B cell (primary cell): ENCODE data around the gene POT1.

Experiments
- CTCF ChIP-seq: fragments of 200-600 bp; IDR thresholded peaks from one replicate; pipeline ENCODE4 v1.8.0; 2022; ENCODE audit warnings: antibody characterized with exemption, mild to moderate bottlenecking
- EZH2 ChIP-seq: IDR thresholded peaks from 2 replicates; pipeline ENCODE4 v1.6.1; 2012; ENCODE audit warnings: borderline replicate concordance, low read depth, mild to moderate bottlenecking, moderate library complexity, low read length; ENCODE audit not compliant: insufficient read depth, poor library complexity, severe bottlenecking

GRCh38 chr7:124919841-124920240 is 9.8 kb downstream of the POT1 start:
- TF ChIP-seq CTCF (no peak), EZH2 (no peak)
